K562 (cell line): ENCODE data around the gene DHX58. TPM values are rescaled to one million over a fixed set of nuclear protein-coding genes. Genes with fewer than 3 reads are reported as not detected.

Experiments
- ATAC-seq: fragments of 200-7000 bp; cut with Tn5 transposase; 3 replicates; pipeline ENCODE4 v1.9.1; 2020; ENCODE audit warnings: moderate library complexity
- BruUV-seq: library from RNA; stranded (reverse); fragments of 400-500 nt; replicated peaks from 2 replicates; lab custom pipeline; 2021; lab: Mats Ljungman, UMichigan
- CTCF ChIA-PET: fragments of 300-600 bp; formaldehyde crosslinking; extraction: SDS; loops from one replicate; lab custom pipeline; 2021; ENCODE audit warnings: low intra/inter-chr PET ratio; lab: Yijun Ruan, JAX
- POLR2A ChIA-PET: fragments of 300-600, 350-650 bp; sonication (Branson Sonifier 250); formaldehyde crosslinking; extraction: SDS; loops from one replicate; lab custom pipeline; 2021; ENCODE audit warnings: antibody characterized with exemption, inconsistent platforms; lab: Yijun Ruan, JAX
- DNase-seq, 4 experiments: peaks; one replicate each; pipeline versions ENCODE4 v3.0.0 to v3.0.0-alpha.2; 2011 to 2018; ENCODE audit warnings: low spot score in 3 of 4, mixed read lengths in 3 of 4; ENCODE audit errors: extremely low read depth in 1 of 4
- FAIRE-seq: peaks from 2 replicates; lab custom pipeline; 2011; peaks lifted over from hg19 to GRCh38; lab: Jason Lieb, UNC
- H2AFZ ChIP-seq: 2 replicates; pipeline ENCODE4 v1.6.0; 2011; ENCODE audit warnings: low read depth, low read length, control low read depth, inconsistent platforms
- H3K27ac ChIP-seq: fragments of 200-600 bp; 3 replicates; pipeline ENCODE4 v1.8.0; 2011; ENCODE audit warnings: low read depth, mild to moderate bottlenecking, control low read depth, inconsistent platforms, low read length, moderate library complexity, mixed read lengths; ENCODE audit errors: extremely low read depth
- H3K27me3 ChIP-seq, 2 experiments: fragments of 300-600 bp in 1 of 2; 2 replicates in 1 of 2; 3 replicates in 1 of 2; pipeline versions ENCODE4 v1.6.0 to v1.8.0; 2011; ENCODE audit warnings: inconsistent platforms in 2 of 2, low read length in 2 of 2, mild to moderate bottlenecking in 1 of 2, mixed read lengths in 1 of 2, moderate library complexity in 1 of 2; ENCODE audit not compliant: control insufficient read depth in 2 of 2, insufficient read depth in 2 of 2
- H3K36me3 ChIP-seq: fragments of 300-600 bp; 3 replicates; pipeline ENCODE4 v1.8.0; 2011; ENCODE audit warnings: mild to moderate bottlenecking, low read length, inconsistent platforms; ENCODE audit not compliant: control insufficient read depth, insufficient read depth
- H3K4me1 ChIP-seq, 2 experiments: fragments of 200-600 bp in 1 of 2; replicated peaks in 1 of 2; 2 replicates in 1 of 2; 3 replicates in 1 of 2; pipeline versions ENCODE4 v1.5.1 to v1.8.0; 2011; ENCODE audit warnings: inconsistent platforms in 2 of 2, low read length in 2 of 2, mild to moderate bottlenecking in 1 of 2, mixed read lengths in 1 of 2, moderate library complexity in 1 of 2; ENCODE audit not compliant: control insufficient read depth in 2 of 2, insufficient read depth in 2 of 2
- H3K4me2 ChIP-seq: 2 replicates; pipeline ENCODE4 v1.6.1; 2011; ENCODE audit warnings: low read length, control low read depth, inconsistent platforms, mixed read lengths; ENCODE audit not compliant: insufficient read depth
- H3K4me3 ChIP-seq: fragments of 200-600 bp; sonication (generic), shearing (Covaris generic); 2 replicates; pipeline ENCODE4 v1.5.1; 2016; ENCODE audit warnings: control low read depth, inconsistent platforms
- H3K79me2 ChIP-seq: fragments of 200-600 bp; 3 replicates; pipeline ENCODE4 v1.8.0; 2011; ENCODE audit warnings: low read length, inconsistent platforms; ENCODE audit not compliant: control insufficient read depth, insufficient read depth
- H3K9ac ChIP-seq, 2 experiments: 2 replicates each; pipeline versions ENCODE4 v1.6.0 to v1.6.1; 2011; ENCODE audit warnings: low read depth in 2 of 2, low read length in 2 of 2, control low read depth in 1 of 2, inconsistent platforms in 1 of 2, mild to moderate bottlenecking in 1 of 2, mixed read lengths in 1 of 2; ENCODE audit not compliant: insufficient read depth in 1 of 2
- H3K9me1 ChIP-seq: one replicate; pipeline ENCODE4 v1.6.0; 2011; ENCODE audit warnings: inconsistent platforms, mild to moderate bottlenecking, low read length, moderate library complexity; ENCODE audit not compliant: control insufficient read depth, insufficient read depth
- H3K9me3 ChIP-seq: replicated peaks from 2 replicates; pipeline ENCODE4 v1.5.1; 2011; ENCODE audit warnings: low read depth, low read length, inconsistent platforms; ENCODE audit not compliant: control insufficient read depth, insufficient read depth
- H4K20me1 ChIP-seq: replicated peaks from 2 replicates; pipeline ENCODE4 v1.6.1; 2011; ENCODE audit warnings: low read length, inconsistent platforms, mixed read lengths; ENCODE audit not compliant: control insufficient read depth, insufficient read depth
- ATF2 ChIP-seq: sonication (generic); formaldehyde crosslinking; IDR thresholded peaks from 2 replicates; pipeline ENCODE4 v1.8.1; 2022; ENCODE audit warnings: missing genetic modification reagents
- CBFA2T2 ChIP-seq: fragments of 450-650 bp; conservative IDR thresholded peaks from 2 replicates; pipeline ENCODE4 v1.6.1; 2017; ENCODE audit warnings: mild to moderate bottlenecking
- CCAR2 ChIP-seq: fragments of 200-400 bp; formaldehyde crosslinking; IDR thresholded peaks from 2 replicates; pipeline ENCODE4 v1.6.1; 2017; ENCODE audit warnings: mild to moderate bottlenecking, low read depth, low read length
- GATA2 ChIP-seq: sonication (generic); formaldehyde crosslinking; IDR thresholded peaks from 2 replicates; pipeline ENCODE4 v1.4.0; 2020; ENCODE audit warnings: mild to moderate bottlenecking, missing genetic modification reagents
- GTF3C2 ChIP-seq: IDR thresholded peaks from 3 replicates; pipeline ENCODE4 v1.6.1; 2011; ENCODE audit warnings: borderline replicate concordance, mild to moderate bottlenecking, moderate library complexity; ENCODE audit not compliant: insufficient read length; ENCODE audit errors: extremely low read depth
- HINFP ChIP-seq: fragments of 450-650 bp; conservative IDR thresholded peaks from 2 replicates; pipeline ENCODE4 v1.6.1; 2016; ENCODE audit warnings: missing genetic modification characterization, low read depth, mild to moderate bottlenecking, control low read depth, missing compliant biosample characterization
- HMBOX1 ChIP-seq: sonication (generic); IDR thresholded peaks from 2 replicates; pipeline ENCODE4 v1.6.1; 2016
- KLF16 ChIP-seq: IDR thresholded peaks from 2 replicates; pipeline ENCODE4 v1.6.1; 2016; ENCODE audit warnings: antibody characterized with exemption
- MNT ChIP-seq, 2 experiments: fragments of 450-650 bp; conservative IDR thresholded peaks; 2 replicates each; pipeline ENCODE4 v1.6.1; 2017; ENCODE audit warnings: mild to moderate bottlenecking in 2 of 2, moderate library complexity in 2 of 2
- MTA1 ChIP-seq: fragments of 450-650 bp; IDR thresholded peaks from 2 replicates; pipeline ENCODE4 v1.6.1; 2017; ENCODE audit warnings: borderline replicate concordance
- TAL1 ChIP-seq: fragments of 450-650 bp; IDR thresholded peaks from 2 replicates; pipeline ENCODE4 v1.6.1; 2016; ENCODE audit warnings: mild to moderate bottlenecking
- ZNF184 ChIP-seq: sonication (generic); formaldehyde crosslinking; IDR thresholded peaks from 2 replicates; pipeline ENCODE4 v1.5.0; 2020; ENCODE audit warnings: missing genetic modification reagents
- WGBS: fragments of 100-300 bp; shearing (Covaris generic); methylation state at CpG from one replicate; pipeline ENCODE4 v1.1.6; 2016; ENCODE audit warnings: low coverage, mixed read lengths; ENCODE audit not compliant: insufficient coverage; ENCODE audit errors: missing lambda C conversion rate; 5-methylcytosine and 5-hydroxymethylcytosine counted together
- in situ Hi-C: fragments of 300-500 bp; cut with MboI; formaldehyde crosslinking; loops from 4 replicates; pipeline ENCODE4 v1.15.0; 2018; ENCODE audit warnings: inconsistent platforms, mixed read lengths
- intact Hi-C: fragments of 100-400 bp; cut with micrococcal nuclease; formaldehyde crosslinking; loops from 2 replicates; pipeline ENCODE4 v1.14.2; 2022
- polyA plus RNA-seq, 8 experiments: library from polyadenylated mRNA; depleted of rRNA in 4 of 8; stranded (reverse) in 5 of 8; unstranded in 3 of 8; fragments of >200 nt; fragmentation: Nextera tagmentation in 2 of 8; fragmentation: Illumina TruSeq in 1 of 8; extraction: Ambion mirVana in 2 of 8; extraction: Trizol in 1 of 8; gene quantifications; 2 replicates each; pipeline versions ENCODE4 v1.2.1 to v1.2.3, GENCODE V29; 2011 to 2014; ENCODE audit warnings: inconsistent platforms in 1 of 8, missing spikeins in 1 of 8
- total RNA-seq, 7 experiments: library from RNA; depleted of rRNA in 6 of 7; stranded (reverse); fragments of >200 nt in 6 of 7; fragmentation: Illumina TruSeq in 2 of 7; extraction: Trizol in 2 of 7; gene quantifications; 2 replicates each; pipeline versions ENCODE4 v1.2.1 to v1.2.3, GENCODE V29; 2011 to 2021; ENCODE audit warnings: low replicate concordance in 1 of 7

Gene DHX58
- total and polyA plus RNA-seq, 9 of the 15 experiments (the other 6 are each of a cell fraction or from before 2014, with no cell fraction given), result 0.15 to 3.0 (median 1.4) TPM

- peak overlapping the region; percentile 45 for H3K4me2 ChIP-seq
- no peaks in the 10 kb centered on the region for H3K79me2 ChIP-seq
- 6% methylated on average over 8 of the region's 8 CpGs for WGBS
- H2AFZ ChIP-seq, result peak overlapping the region; percentile 70
- in situ Hi-C loops (no loop called here), intact Hi-C loops (no loop called here)
- peaks cover 4% of the 10 kb centered on the region; the same call in 1 of the 2 replicates for H4K20me1 ChIP-seq
- no peaks in the 10 kb centered on the region for H3K36me3 ChIP-seq
- ATAC-seq (peak; percentile 59), FAIRE-seq (peak; percentile 64), DNase-seq (peak; percentile 44 to 51 (median 50))
- H3K4me3 ChIP-seq, result no peak overlapping the region
- H3K9ac ChIP-seq, result peak overlapping the region in 1 of 2 experiments; percentile 63; a peak in 1 of 4 replicates
- H3K27ac ChIP-seq, result no peak overlapping the region
- BruUV-seq, result no TSS peak
- no peaks in the 10 kb centered on the region for H3K9me1 ChIP-seq
- ChIA-PET CTCF (interaction anchor here (1.4 kb wide), 1 partner anchor 22 kb away, joined by 4 read pairs; no protein-coding TSS in a partner anchor), POLR2A (interaction anchor here (1.0 kb wide), 1 partner anchor 13 kb away, joined by 3 read pairs; no protein-coding TSS in a partner anchor)
- peaks cover 0 to 8% of the 10 kb centered on the region in 2 experiments; a peak in 1 of 5 replicates for H3K27me3 ChIP-seq
- H3K9me3 ChIP-seq, result no peaks in the 10 kb centered on the region
- peaks cover 14 to 15% of the 10 kb centered on the region in 2 experiments for H3K4me1 ChIP-seq
- TF ChIP-seq TAL1 (peak; percentile 48), CBFA2T2 (peak; percentile 42), GTF3C2 (no peak), HMBOX1 (peak; percentile 22; the same call in 1 of the 2 replicates), KLF16 (0 out of 2 replicates have a peak, but pooled peaks have one; percentile 6), ZNF184 (CRISPR knock-in tag) (no peak), MTA1 (peak; percentile 15; the same call in 1 of the 2 replicates), CCAR2 (no peak), HINFP (tag) (no peak), MNT (conservative IDR thresholded peaks at IDR 0.05) (peak in 1 of 2 experiments; percentile 69; a peak in 2 of 4 replicates), ATF2 (CRISPR knock-in tag) (no peak), GATA2 (no peak)
These were observed 34.0 kb downstream of the DHX58 start for GRCh38 chr17:42078396-42079043.
